ENCODE data around the gene NUP133. TPM values are rescaled to one million over a fixed set of nuclear protein-coding genes. Genes with fewer than 3 reads are reported as not detected.

NUP133 gene
- total RNA-seq, 1 experiment from 2014 or later: 67.8 TPM

DNA sequence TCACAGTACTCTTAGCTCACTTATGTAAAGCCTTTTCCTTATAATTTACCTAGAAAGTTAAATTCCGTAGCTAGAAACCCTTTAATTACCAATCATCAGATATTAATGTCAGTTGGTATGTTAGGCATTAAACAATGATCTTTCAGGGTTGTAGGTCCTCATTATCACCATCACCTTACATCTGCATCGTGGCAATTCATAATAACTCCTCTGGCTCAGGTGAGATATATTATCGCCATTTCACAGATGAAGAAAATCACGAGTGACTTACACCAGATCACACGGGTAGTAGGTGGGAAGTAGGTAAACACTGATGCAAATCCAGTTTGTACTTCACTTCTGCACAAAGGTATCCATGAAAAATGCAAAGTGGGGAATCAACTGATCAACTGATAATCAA is 639 bp downstream of the NUP133 start:
- ChIA-PET CTCF (interaction anchor here (1.7 kb wide), 1 partner anchor 25 kb away, joined by 9 read pairs; no protein-coding TSS in a partner anchor), POLR2A (interaction anchor here (1.0 kb wide), 1 partner anchor 51 kb away, joined by 4 read pairs; the partner anchor contains the start of gene ABCB10)

GRCh38 chr1:229506633-229507032 is 1.5 kb downstream of the NUP133 start:
- H3K36me3 Mint-ChIP-seq: peaks cover 15% of the 10 kb centered on the region
- H3K27me3 Mint-ChIP-seq (ENCODE audit: low read depth): no peaks in the 10 kb centered on the region; the same call in 1 of the 2 replicates
- no peaks in the 10 kb centered on the region for H3K9me3 Mint-ChIP-seq
- peak overlapping the region; percentile 95 for H3K4me3 Mint-ChIP-seq
- peaks cover 15% of the 10 kb centered on the region for H3K4me1 Mint-ChIP-seq
- ChIA-PET POLR2A (no interaction called here), CTCF (interaction anchor here (1.0 kb wide), 1 partner anchor 24 kb away, joined by 3 read pairs; no protein-coding TSS in a partner anchor)
- no peak for TF ChIP-seq ZNF396 (CRISPR knock-in tag; IDR thresholded peaks at IDR 0.05; ENCODE audit: borderline replicate concordance)
- TF ChIP-seq JAZF1 (CRISPR knock-in tag; IDR thresholded peaks at IDR 0.05): no peak
- no peak for TF ChIP-seq FOXK1 (CRISPR knock-in tag; IDR thresholded peaks at IDR 0.05)
- TF ChIP-seq, protein P1, sequence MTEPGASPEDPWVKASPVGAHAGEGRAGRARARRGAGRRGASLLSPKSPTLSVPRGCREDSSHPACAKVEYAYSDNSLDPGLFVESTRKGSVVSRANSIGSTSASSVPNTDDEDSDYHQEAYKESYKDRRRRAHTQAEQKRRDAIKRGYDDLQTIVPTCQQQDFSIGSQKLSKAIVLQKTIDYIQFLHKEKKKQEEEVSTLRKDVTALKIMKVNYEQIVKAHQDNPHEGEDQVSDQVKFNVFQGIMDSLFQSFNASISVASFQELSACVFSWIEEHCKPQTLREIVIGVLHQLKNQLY (CRISPR knock-in tag; IDR thresholded peaks at IDR 0.05): no peak
- ATAC-seq (no peak), DNase-seq (ENCODE audit: low spot score) (no peak)
- H3K27ac Mint-ChIP-seq: no peak overlapping the region

More for the DNA sequence above, 639 bp downstream of the NUP133 start:
- Mint-ChIP-seq H3K27ac (peak overlapping the region; percentile 97), H3K9me3 (no peaks in the 10 kb centered on the region), H3K27me3 (ENCODE audit: low read depth) (no peaks in the 10 kb centered on the region; the same call in 1 of the 2 replicates), H3K4me3 (peak overlapping the region; percentile 95), H3K4me1 (peaks cover 15% of the 10 kb centered on the region), H3K36me3 (peaks cover 9% of the 10 kb centered on the region)
- TF ChIP-seq ZNF138 (CRISPR knock-in tag; conservative IDR thresholded peaks at IDR 0.05): no peak
- TF ChIP-seq, protein P2, sequence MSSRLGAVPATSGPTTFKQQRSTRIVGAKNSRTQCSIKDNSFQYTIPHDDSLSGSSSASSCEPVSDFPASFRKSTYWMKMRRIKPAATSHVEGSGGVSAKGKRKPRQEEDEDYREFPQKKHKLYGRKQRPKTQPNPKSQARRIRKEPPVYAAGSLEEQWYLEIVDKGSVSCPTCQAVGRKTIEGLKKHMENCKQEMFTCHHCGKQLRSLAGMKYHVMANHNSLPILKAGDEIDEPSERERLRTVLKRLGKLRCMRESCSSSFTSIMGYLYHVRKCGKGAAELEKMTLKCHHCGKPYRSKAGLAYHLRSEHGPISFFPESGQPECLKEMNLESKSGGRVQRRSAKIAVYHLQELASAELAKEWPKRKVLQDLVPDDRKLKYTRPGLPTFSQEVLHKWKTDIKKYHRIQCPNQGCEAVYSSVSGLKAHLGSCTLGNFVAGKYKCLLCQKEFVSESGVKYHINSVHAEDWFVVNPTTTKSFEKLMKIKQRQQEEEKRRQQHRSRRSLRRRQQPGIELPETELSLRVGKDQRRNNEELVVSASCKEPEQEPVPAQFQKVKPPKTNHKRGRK (CRISPR knock-in tag; IDR thresholded peaks at IDR 0.05; ENCODE audit: borderline replicate concordance): no peak
- TF ChIP-seq, protein P3, sequence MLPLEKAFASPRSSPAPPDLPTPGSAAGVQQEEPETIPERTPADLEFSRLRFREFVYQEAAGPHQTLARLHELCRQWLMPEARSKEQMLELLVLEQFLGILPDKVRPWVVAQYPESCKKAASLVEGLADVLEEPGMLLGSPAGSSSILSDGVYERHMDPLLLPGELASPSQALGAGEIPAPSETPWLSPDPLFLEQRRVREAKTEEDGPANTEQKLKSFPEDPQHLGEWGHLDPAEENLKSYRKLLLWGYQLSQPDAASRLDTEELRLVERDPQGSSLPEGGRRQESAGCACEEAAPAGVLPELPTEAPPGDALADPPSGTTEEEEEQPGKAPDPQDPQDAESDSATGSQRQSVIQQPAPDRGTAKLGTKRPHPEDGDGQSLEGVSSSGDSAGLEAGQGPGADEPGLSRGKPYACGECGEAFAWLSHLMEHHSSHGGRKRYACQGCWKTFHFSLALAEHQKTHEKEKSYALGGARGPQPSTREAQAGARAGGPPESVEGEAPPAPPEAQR (CRISPR knock-in tag; IDR thresholded peaks at IDR 0.05): no peak
- no peak for TF ChIP-seq FOXP1 (CRISPR knock-in tag; IDR thresholded peaks at IDR 0.05; ENCODE audit: borderline replicate concordance)
- TF ChIP-seq, protein P4, sequence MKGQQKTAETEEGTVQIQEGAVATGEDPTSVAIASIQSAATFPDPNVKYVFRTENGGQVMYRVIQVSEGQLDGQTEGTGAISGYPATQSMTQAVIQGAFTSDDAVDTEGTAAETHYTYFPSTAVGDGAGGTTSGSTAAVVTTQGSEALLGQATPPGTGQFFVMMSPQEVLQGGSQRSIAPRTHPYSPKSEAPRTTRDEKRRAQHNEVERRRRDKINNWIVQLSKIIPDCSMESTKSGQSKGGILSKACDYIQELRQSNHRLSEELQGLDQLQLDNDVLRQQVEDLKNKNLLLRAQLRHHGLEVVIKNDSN (CRISPR knock-in tag; IDR thresholded peaks at IDR 0.05): no peak
- TF ChIP-seq, protein P1 (CRISPR knock-in tag; IDR thresholded peaks at IDR 0.05): no peak
- no peak for ATAC-seq
- no peak for DNase-seq (ENCODE audit: low spot score)

DNA sequence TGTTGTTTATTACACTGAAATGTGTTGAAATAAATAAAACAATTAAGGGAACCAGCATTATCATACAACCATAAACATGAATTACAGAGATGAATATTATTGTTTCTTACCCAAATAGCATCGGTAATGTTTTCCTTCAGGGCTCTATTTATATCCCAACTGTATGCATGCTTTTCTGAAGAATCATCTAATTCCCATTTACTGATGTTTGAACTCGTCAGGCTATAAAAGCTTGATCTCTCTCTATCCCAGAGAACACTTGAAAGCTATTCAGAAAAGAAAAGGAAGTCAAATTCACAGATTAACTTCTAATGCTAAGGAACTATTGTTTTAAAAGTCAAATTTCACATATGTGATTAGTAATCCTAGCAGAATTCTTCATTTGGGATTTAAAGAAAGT is 12.4 kb downstream of the NUP133 start:
- Mint-ChIP-seq H3K36me3 (peaks cover 60% of the 10 kb centered on the region), H3K27me3 (ENCODE audit: low read depth) (no peaks in the 10 kb centered on the region), H3K4me1 (no peaks in the 10 kb centered on the region), H3K9me3 (no peaks in the 10 kb centered on the region), H3K4me3 (no peak overlapping the region), H3K27ac (no peak overlapping the region)
- ATAC-seq: no peak
- TF ChIP-seq ZNF232 (CRISPR knock-in tag; IDR thresholded peaks at IDR 0.05) (no peak), ZNF138 (CRISPR knock-in tag; conservative IDR thresholded peaks at IDR 0.05) (no peak), ERG (CRISPR knock-in tag; IDR thresholded peaks at IDR 0.05) (no peak), ZBTB21 (CRISPR knock-in tag; IDR thresholded peaks at IDR 0.05; ENCODE audit: borderline replicate concordance) (no peak), ESRRA (CRISPR knock-in tag; IDR thresholded peaks at IDR 0.05; ENCODE audit: borderline replicate concordance) (no peak), ZNF532 (CRISPR knock-in tag; IDR thresholded peaks at IDR 0.05; ENCODE audit: borderline replicate concordance) (no peak)
- TF ChIP-seq, protein P5, sequence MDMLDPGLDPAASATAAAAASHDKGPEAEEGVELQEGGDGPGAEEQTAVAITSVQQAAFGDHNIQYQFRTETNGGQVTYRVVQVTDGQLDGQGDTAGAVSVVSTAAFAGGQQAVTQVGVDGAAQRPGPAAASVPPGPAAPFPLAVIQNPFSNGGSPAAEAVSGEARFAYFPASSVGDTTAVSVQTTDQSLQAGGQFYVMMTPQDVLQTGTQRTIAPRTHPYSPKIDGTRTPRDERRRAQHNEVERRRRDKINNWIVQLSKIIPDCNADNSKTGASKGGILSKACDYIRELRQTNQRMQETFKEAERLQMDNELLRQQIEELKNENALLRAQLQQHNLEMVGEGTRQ (CRISPR knock-in tag; IDR thresholded peaks at IDR 0.05): no peak
- no peak for DNase-seq (ENCODE audit: low spot score)
- ChIA-PET POLR2A (no interaction called here), CTCF (interaction anchor here (2.3 kb wide), 1 partner anchor 14 kb away, joined by 8 read pairs; no protein-coding TSS in a partner anchor)
